Left ventricle myocardium inferior (tissue), 1 donor: ENCODE data around the gene C2orf42. TPM values are rescaled to one million over a fixed set of nuclear protein-coding genes. Genes with fewer than 3 reads are reported as not detected.
"Not testable (repeated sequence)": the region's sequence is repeated elsewhere in the genome, so short reads cannot be mapped to it uniquely, and the experiment has no call there.

Source experiments
- DNase-seq: peaks from one replicate; pipeline ENCODE4 v3.0.0-alpha.2; 2020
- H3K27ac ChIP-seq: fragments of 200-600 bp; replicated peaks from 2 replicates; pipeline ENCODE4 v1.8.0; 2021
- H3K27me3 ChIP-seq: fragments of 200-600 bp; 2 replicates; pipeline ENCODE4 v1.8.0; 2021; ENCODE audit warnings: low read depth
- H3K36me3 ChIP-seq: fragments of 200-600 bp; 2 replicates; pipeline ENCODE4 v1.8.0; 2021
- H3K4me1 ChIP-seq: fragments of 200-600 bp; 2 replicates; pipeline ENCODE4 v1.8.0; 2021
- H3K4me3 ChIP-seq: fragments of 200-600 bp; 2 replicates; pipeline ENCODE4 v1.8.0; 2021; ENCODE audit warnings: mild to moderate bottlenecking, moderate library complexity
- H3K9me3 ChIP-seq: fragments of 200-600 bp; replicated peaks from 2 replicates; pipeline ENCODE4 v1.8.0; 2021
- intact Hi-C: fragments of 100-400 bp; cut with micrococcal nuclease; formaldehyde crosslinking; loops from one replicate; pipeline ENCODE4 v1.11.0; 2022
- total RNA-seq: library from RNA; stranded (reverse); fragmentation: NEBNext Ultra II Directional; extraction: Animal tissue kit (Norgen Biotek cat#: 25700); gene quantifications from one replicate; pipeline ENCODE4 v1.2.1, GENCODE V29; 2021
- TF ChIP-seq, protein P1 (sequence below): fragments of 200-600 bp; IDR thresholded peaks from 2 replicates; pipeline ENCODE4 v1.8.0; 2021; ENCODE audit warnings: antibody characterized with exemption, mild to moderate bottlenecking, borderline replicate concordance
- donor health status: DM: no; HTN: yes; CAD: no; lungs with severe emphysema.

C2orf42 gene
- total RNA-seq, 1 donor from 2014 or later = 14.6 TPM

DNA sequence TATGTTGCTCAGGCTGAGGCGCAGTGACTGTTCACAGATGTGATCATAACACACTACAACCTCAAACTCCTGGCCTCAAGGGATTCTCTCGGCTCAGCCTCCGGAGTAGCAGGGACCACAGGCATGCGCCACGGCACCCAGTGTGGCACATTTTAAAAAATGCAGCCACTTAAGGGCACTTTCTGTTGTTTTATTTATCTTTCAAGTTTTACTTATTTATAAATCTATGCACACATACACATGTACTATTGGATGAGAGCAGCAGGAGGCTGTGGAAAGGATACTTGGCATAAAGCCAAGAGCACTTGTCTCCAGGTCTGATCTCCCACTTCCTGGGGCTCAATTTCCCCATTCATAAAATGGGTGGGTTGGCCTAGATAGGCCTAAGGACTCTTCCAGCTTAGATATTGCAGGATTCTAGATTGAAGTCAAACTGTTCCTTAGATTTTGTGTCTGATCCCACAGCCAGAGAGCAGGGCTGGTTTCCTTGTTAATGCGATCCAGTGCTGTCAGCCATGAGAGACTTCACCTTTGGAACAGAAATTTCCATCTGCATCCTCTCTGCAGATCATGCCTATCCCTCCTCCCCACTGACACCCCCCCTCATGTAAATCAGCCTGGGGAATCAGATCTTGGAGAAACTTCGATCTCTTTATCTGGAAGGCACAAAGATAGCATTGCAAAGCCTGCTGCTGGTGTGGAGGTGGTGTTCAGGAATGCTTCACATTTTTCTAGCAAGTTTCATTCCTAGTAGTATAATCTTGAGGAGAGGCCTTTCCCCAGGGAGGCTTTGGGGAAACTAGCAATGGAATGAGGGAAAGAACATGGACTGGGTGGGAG, 78.8 kb downstream of the C2orf42 start:
- H3K27me3 ChIP-seq = no peaks in the 10 kb centered on the region
- peaks cover 58% of the 10 kb centered on the region for H3K4me1 ChIP-seq
- TF ChIP-seq, protein P1, sequence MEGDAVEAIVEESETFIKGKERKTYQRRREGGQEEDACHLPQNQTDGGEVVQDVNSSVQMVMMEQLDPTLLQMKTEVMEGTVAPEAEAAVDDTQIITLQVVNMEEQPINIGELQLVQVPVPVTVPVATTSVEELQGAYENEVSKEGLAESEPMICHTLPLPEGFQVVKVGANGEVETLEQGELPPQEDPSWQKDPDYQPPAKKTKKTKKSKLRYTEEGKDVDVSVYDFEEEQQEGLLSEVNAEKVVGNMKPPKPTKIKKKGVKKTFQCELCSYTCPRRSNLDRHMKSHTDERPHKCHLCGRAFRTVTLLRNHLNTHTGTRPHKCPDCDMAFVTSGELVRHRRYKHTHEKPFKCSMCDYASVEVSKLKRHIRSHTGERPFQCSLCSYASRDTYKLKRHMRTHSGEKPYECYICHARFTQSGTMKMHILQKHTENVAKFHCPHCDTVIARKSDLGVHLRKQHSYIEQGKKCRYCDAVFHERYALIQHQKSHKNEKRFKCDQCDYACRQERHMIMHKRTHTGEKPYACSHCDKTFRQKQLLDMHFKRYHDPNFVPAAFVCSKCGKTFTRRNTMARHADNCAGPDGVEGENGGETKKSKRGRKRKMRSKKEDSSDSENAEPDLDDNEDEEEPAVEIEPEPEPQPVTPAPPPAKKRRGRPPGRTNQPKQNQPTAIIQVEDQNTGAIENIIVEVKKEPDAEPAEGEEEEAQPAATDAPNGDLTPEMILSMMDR = no peak
- intact Hi-C loops = no loop called here
- H3K4me3 ChIP-seq = no peak overlapping the region
- no peak overlapping the region for H3K27ac ChIP-seq
- H3K9me3 ChIP-seq = no peaks in the 10 kb centered on the region
- DNase-seq = no peak
- H3K36me3 ChIP-seq = no peaks in the 10 kb centered on the region

DNA sequence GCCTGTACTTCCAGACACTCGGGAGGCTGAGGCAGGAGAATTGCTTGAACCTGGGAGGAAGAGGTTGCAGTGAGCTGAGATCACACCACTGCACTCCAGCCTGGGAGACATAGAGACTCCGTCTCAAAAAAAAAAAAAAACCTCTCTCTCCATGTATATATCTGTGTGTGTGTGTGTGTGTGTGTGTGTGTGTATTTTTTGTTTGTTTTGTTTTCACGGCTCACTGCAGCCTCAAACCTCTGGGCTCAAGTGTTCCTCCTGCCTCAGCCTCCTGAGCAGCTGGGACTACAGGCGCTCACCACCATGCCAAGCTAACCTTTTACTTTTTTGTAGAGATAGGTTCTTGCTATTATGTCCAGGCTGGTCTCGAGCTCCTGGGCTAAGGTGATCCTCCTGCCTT, 80.4 kb downstream of the C2orf42 start:
- DNase-seq, intact Hi-C loops, H3K4me3 ChIP-seq, H3K27ac ChIP-seq, H3K9me3 ChIP-seq, H3K36me3 ChIP-seq, H3K27me3 ChIP-seq: not testable (repeated sequence)
- peaks cover 42% of the 10 kb centered on the region for H3K4me1 ChIP-seq

DNA sequence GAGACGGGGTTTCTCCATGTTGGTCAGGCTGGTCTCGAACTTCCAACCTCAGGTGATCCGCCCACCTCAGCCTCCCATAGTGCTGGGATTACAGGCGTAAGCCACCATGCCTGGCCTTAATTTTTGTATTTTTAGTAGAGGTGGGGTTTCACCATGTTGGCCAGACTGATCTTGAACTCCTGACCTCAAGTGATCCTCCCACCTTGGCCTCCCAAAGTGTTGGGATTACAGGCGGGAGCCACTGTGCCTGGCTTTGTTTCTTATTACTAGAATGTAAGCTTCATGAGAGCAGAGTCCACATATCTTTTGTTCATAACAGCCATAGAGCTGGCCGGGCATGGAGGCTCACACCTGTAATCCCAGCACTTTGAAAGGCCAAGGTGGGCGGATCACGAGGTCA, 84.7 kb downstream of the C2orf42 start:
- DNase-seq, H3K4me3 ChIP-seq, intact Hi-C loops, H3K9me3 ChIP-seq, H3K27me3 ChIP-seq, H3K27ac ChIP-seq, H3K36me3 ChIP-seq: not testable (repeated sequence)
- H3K4me1 ChIP-seq = peaks cover 21% of the 10 kb centered on the region

DNA sequence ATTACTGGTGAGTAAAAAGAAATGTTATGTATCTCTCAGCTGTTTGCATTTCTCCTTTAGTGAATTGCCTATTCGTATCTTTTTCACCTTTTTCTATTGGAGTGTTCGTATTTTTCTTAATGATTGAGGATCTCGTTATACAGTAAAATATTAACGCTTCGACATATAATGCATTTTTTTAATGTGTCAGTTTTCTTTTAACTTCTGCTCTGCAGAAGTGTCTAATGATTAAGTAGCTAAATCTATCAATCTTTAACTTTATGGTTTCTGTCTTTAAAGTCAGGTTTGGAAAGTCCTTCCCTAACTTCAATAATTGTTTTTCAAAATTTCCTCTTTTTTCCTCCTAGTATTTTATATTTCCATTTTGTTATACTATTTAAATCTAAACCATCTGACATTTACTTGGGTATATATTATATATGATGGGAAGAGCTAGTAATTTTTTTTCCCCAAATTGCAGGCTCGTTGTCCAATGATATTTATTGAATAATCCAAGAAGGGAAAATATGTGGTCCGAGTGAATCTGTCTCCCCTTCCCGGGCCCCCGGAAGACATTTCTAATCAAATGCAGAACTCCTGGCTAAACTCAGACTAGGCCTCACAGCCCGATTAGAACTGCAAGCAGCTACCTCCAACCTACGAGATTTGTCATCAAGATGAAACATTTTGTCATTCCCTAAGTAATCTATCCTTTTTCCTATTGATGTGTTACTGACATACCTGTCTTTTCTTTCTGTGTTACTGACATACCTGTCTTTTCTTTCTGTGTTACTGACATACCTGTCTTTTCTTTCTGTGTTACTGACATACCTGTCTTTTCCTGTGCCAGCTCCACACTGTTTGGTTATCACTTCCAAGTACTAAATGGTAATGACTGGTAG, 86.3 kb downstream of the C2orf42 start:
- H3K27ac ChIP-seq = no peak overlapping the region
- intact Hi-C loops = no loop called here
- H3K4me3 ChIP-seq = peak overlapping the region; percentile 33

DNA sequence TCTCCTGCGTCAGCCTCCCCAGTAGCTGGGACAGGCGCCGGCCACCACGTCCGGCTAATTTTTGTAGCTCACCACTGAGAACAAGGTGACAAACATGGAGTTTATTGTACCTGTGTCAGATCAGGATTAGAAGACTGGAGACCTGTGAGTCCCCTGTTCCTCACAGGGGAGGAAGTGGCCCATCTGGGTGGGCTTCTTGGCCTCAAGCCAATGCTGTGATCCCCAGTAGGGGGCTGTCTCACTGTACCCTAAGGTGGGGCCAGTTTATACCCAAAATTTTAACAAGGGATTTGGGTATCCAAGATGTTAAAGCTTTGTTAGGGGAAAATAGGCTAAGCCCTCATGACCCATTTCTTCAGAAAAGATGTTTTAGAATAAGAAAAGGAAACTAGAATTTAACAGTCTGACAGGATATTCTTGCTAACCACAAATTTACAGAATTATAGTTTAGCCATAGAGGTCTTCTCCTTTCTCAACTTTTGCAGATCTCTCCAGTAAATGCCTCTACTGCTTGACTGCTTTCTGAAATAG, 87.2 kb downstream of the C2orf42 start:
- DNase-seq = no peak
- intact Hi-C loops = no loop called here
- no peak overlapping the region for H3K4me3 ChIP-seq

More for the DNA sequence above, 86.3 kb downstream of the C2orf42 start:
- Histone ChIP-seq H3K9me3 (no peaks in the 10 kb centered on the region), H3K4me1 (peaks cover 21% of the 10 kb centered on the region), H3K36me3 (no peaks in the 10 kb centered on the region), H3K27me3 (no peaks in the 10 kb centered on the region)
- TF ChIP-seq, protein P1 = no peak
- no peak for DNase-seq

DNA sequence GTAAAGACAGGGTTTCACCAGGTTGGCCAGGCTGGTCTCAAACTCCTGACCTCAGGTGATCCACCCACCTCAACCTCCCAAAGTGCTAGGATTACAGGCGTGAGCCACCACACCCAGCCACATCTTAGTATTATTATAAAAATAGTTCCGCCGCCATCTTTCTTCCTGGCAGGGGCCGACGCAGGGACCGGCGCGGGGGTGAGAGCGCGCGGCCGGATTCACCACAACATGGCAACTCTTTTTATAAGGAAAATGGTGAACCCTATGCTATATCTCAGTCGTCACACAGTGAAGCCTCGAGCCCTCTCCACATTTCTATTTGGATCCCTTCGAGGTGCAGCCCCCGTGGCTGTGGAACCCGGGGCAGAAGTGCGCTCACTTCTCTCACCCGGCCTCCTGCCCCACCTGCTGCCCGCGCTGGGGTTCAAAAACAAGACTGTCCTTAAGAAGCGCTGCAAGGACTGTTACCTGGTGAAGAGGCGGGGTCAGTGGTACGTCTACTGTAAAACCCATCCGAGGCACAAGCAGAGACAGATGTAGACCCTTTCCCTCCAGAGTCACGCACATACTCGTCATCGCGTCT, 88.4 kb downstream of the C2orf42 start:
- H3K27ac ChIP-seq, H3K27me3 ChIP-seq, DNase-seq, H3K36me3 ChIP-seq, H3K4me3 ChIP-seq, intact Hi-C loops, H3K4me1 ChIP-seq, H3K9me3 ChIP-seq: not testable (repeated sequence)

More for the DNA sequence above, 87.2 kb downstream of the C2orf42 start:
- Histone ChIP-seq H3K4me1 (peaks cover 17% of the 10 kb centered on the region), H3K27ac (no peak overlapping the region), H3K27me3 (no peaks in the 10 kb centered on the region), H3K9me3 (no peaks in the 10 kb centered on the region), H3K36me3 (no peaks in the 10 kb centered on the region)
- TF ChIP-seq, protein P1 = no peak

DNA sequence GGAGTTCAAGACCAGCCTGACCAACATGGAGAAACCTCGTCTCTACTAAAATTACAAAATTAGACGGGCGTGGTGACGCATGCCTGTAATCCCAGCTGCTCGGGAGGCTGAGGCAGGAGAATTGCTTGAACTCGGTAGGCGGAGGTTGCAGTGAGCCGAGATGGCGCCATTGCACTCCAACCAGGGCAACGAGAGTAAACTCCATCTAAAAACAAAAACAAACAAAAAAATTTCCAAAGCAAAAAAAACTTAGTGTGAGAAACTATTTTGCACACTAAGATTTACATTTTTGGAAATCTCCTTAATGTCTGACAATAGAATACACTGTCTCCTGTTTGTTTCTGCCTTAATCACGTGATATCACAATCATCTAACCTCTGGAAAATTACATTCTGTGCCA, 89.1 kb downstream of the C2orf42 start:
- intact Hi-C loops, DNase-seq: not testable (repeated sequence)

More for the DNA sequence above, 89.1 kb downstream of the C2orf42 start:
- H3K4me1 ChIP-seq, H3K27ac ChIP-seq, H3K9me3 ChIP-seq, H3K36me3 ChIP-seq, H3K4me3 ChIP-seq, H3K27me3 ChIP-seq: not testable (repeated sequence)
